ENCODE measurements around the gene ERGIC3.
A peak's percentile ranks its signal among the peaks of the same experiment; 100 is the strongest.

Gene ERGIC3

DNA sequence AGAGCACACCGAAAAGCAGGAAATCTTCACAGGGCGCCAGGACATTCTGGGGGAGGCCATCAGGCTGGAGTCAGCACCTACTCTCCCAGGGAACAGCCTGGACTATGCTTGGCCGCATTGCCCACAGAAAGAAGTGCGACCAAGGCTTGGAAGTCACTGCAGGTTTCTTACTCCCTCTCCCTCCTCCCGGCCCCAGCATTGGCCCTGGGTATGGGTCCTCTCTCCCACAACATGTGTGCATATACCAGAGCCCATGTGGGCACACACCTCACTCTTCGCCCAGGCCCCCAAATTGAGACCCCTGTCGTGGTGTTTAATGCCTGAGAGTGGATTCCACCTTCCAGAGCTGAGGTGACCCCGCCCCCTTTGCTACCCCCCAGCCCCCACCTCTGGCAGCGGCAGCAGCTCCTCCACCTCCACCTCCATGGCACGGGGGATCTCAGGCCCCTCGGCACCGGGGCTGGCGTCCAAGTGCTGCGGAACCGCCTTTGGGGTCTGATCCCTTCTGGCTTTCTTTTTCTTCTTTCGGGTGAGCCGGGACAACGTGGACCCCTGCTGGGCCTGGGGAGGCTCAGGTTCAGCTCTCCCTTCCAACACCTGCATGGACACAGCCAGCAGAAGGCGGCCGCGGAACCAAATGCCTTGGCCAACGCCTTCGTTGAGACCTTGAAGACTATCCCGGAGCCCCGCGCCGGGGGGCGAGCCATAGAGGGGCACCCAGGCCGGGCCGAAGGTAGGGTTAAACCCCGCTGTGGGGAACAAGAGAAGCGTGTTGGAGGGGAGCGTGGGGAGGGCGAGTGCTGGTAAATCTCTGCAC is 58.5 kb downstream of the ERGIC3 start:
- DNase-seq = no peak

DNA sequence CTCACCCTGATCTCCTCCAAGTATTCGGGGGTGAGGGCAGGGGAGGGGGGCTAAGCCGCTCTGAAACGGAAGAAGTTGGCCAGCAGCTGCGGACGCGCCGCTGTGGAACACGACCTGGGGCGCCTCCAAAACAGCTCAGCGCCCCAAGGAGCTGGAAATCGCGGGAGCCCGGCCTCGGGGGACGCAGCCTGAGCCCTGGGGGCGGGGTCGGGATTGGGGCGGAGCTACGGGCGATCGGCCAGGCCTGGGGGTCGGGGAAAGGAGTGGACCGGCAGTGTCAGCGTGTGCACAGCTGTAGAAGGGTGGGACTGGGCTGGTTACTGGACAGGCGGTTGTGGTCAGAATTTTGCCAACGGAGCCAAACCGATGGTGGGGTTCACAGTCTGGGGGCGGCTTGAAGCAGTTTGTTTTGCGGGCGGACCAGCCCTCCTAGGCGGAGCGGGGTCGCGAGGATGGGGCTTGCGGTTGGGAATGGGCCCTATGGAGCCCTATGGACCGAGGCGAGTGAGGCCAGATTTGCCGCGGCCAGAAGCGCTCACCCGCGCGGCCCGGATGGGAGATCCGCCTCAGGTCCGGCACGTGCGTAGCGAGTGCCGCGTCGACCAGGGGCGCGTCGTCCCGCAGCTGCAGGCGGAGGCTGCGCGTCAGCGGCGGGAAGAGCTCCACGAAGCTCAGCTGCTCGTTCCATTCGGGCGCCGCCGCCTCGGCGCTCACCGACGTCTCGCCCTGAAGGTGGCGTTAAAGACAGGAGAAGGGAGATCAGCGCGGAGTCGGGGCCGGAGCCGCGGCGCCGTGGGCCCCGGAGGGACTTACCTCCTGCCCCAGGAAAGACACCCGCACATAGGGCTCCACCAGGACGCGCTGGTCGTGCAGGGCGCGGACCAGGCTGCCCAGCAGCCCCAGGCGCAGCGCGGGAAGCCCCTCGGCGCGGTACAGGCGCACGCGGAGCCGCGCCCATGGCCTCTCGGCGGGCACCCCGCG is 59.4 kb downstream of the ERGIC3 start:
- peak; percentile 71 for DNase-seq

- DNase-seq = no peak
Measured at GRCh38 chr20:35601990-35602389, 60.1 kb downstream of the ERGIC3 start.

- no peak for DNase-seq
Measured at GRCh38 chr20:35602851-35603495, 61.1 kb downstream of the ERGIC3 start.

- DNase-seq = no peak
Measured at GRCh38 chr20:35603695-35604448, 62.0 kb downstream of the ERGIC3 start.

DNA sequence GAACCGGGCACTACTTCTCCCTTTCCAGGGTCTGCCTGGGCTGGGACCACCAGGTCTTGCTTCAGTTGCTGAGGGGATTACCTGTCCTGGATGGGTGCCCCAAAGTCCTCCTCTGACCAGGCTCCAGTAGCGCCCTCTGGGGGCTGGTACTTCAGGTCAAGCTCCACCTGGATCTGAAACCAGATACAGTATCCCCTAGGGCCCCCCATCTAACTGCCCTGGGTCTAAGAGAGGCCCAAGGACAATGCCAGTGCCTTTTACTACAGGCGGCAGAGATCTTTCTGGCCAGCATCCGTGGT is 62.5 kb downstream of the ERGIC3 start:
- no peak for DNase-seq

- no peak for DNase-seq
Measured at GRCh38 chr20:35606127-35606526, 64.2 kb downstream of the ERGIC3 start.

Data from fibroblast of skin of right quadriceps (primary cell).